ENCODE measurements around the gene RHOJ. TPM values are rescaled to one million over a fixed set of nuclear protein-coding genes. Genes with fewer than 3 reads are reported as not detected.

The RHOJ gene
- total RNA-seq, 2 donors from 2014 or later: not detected

- H3K9me3 ChIP-seq (ENCODE audit: control insufficient read depth, low read length): peaks cover 7% of the 10 kb centered on the region
- no peaks in the 10 kb centered on the region for H3K4me1 Mint-ChIP-seq
- H3K27ac ChIP-seq (ENCODE audit: low read depth, low read length): no peak overlapping the region
- no peaks in the 10 kb centered on the region for H3K36me3 ChIP-seq (ENCODE audit: control insufficient read depth, insufficient read depth, low read length)
- TF ChIP-seq CTCF (conservative IDR thresholded peaks at IDR 0.05): no peak
- H3K27me3 Mint-ChIP-seq (ENCODE audit: insufficient read depth): peaks cover 2% of the 10 kb centered on the region
- H3K36me3 Mint-ChIP-seq (ENCODE audit: low read depth): no peaks in the 10 kb centered on the region
- WGBS, 2 experiments (ENCODE audit: insufficient coverage in 1 of 2, insufficient read length in 1 of 2): 97% methylated on average over 7 to 11 of the region's 11 CpGs
- no peak overlapping the region for H3K4me3 ChIP-seq (ENCODE audit: low read length)
- DNase-seq: no peak
- H3K4me1 ChIP-seq (ENCODE audit: control insufficient read depth, insufficient read depth, low read length): no peaks in the 10 kb centered on the region
- H3K4me3 Mint-ChIP-seq: no peak overlapping the region
- H3K27ac Mint-ChIP-seq: no peak overlapping the region
- H3K9ac ChIP-seq (ENCODE audit: extremely low read depth, low read length, poor library complexity, severe bottlenecking): no peak overlapping the region
- H3K9me3 Mint-ChIP-seq: peaks cover 18% of the 10 kb centered on the region
- H3K27me3 ChIP-seq (ENCODE audit: control insufficient read depth, insufficient read depth, low read length, poor library complexity, severe bottlenecking): no peaks in the 10 kb centered on the region
Observed at GRCh38 chr14:63269561-63270225, 65.5 kb downstream of the RHOJ start.

- H3K27ac ChIP-seq (ENCODE audit: low read depth, low read length): no peak overlapping the region
- no peaks in the 10 kb centered on the region for H3K27me3 ChIP-seq (ENCODE audit: control insufficient read depth, insufficient read depth, low read length, poor library complexity, severe bottlenecking)
- H3K9me3 Mint-ChIP-seq: no peaks in the 10 kb centered on the region
- no peak overlapping the region for H3K4me3 ChIP-seq (ENCODE audit: low read length)
- H3K27me3 Mint-ChIP-seq (ENCODE audit: insufficient read depth): no peaks in the 10 kb centered on the region
- no peaks in the 10 kb centered on the region for H3K36me3 Mint-ChIP-seq (ENCODE audit: low read depth)
- H3K4me3 Mint-ChIP-seq: no peak overlapping the region
- no peaks in the 10 kb centered on the region for H3K4me1 ChIP-seq (ENCODE audit: control insufficient read depth, insufficient read depth, low read length)
- no peaks in the 10 kb centered on the region for H3K36me3 ChIP-seq (ENCODE audit: control insufficient read depth, insufficient read depth, low read length)
- no peaks in the 10 kb centered on the region for H3K9me3 ChIP-seq (ENCODE audit: control insufficient read depth, low read length)
- 87 to 94% methylated on average over 2 to 3 of the region's 3 CpGs for WGBS, 2 experiments (ENCODE audit: insufficient coverage in 1 of 2, insufficient read length in 1 of 2)
- H3K9ac ChIP-seq (ENCODE audit: extremely low read depth, low read length, poor library complexity, severe bottlenecking): no peak overlapping the region
- H3K27ac Mint-ChIP-seq: no peak overlapping the region
- no peak for TF ChIP-seq CTCF (conservative IDR thresholded peaks at IDR 0.05)
- no peaks in the 10 kb centered on the region for H3K4me1 Mint-ChIP-seq
- DNase-seq: no peak
Observed at GRCh38 chr14:63273129-63273528, 68.9 kb downstream of the RHOJ start.

GRCh38 chr14:63273717-63274655 lies 69.7 kb downstream of the RHOJ start:
- Histone ChIP-seq H3K4me1 (ENCODE audit: control insufficient read depth, insufficient read depth, low read length) (no peaks in the 10 kb centered on the region), H3K4me3 (ENCODE audit: low read length) (no peak overlapping the region), H3K9ac (ENCODE audit: extremely low read depth, low read length, poor library complexity, severe bottlenecking) (no peak overlapping the region), H3K36me3 (ENCODE audit: control insufficient read depth, insufficient read depth, low read length) (no peaks in the 10 kb centered on the region), H3K27ac (ENCODE audit: low read depth, low read length) (no peak overlapping the region), H3K9me3 (ENCODE audit: control insufficient read depth, low read length) (no peaks in the 10 kb centered on the region), H3K27me3 (ENCODE audit: control insufficient read depth, insufficient read depth, low read length, poor library complexity, severe bottlenecking) (no peaks in the 10 kb centered on the region)
- Mint-ChIP-seq H3K36me3 (ENCODE audit: low read depth) (no peaks in the 10 kb centered on the region), H3K4me1 (no peaks in the 10 kb centered on the region), H3K9me3 (no peaks in the 10 kb centered on the region), H3K27ac (no peak overlapping the region), H3K27me3 (ENCODE audit: insufficient read depth) (no peaks in the 10 kb centered on the region), H3K4me3 (no peak overlapping the region)
- no peak for DNase-seq
- 93 to 97% methylated on average over 5 to 8 of the region's 8 CpGs for WGBS, 2 experiments (ENCODE audit: insufficient coverage in 1 of 2, insufficient read length in 1 of 2)
- TF ChIP-seq CTCF (conservative IDR thresholded peaks at IDR 0.05): no peak
